NB4 (cell line): ENCODE measurements around the gene CX3CL1.

Experiments used
- POLR2A ChIP-seq: IDR thresholded peaks from 2 replicates; pipeline ENCODE4 v1.6.1; 2011; ENCODE audit warnings: mild to moderate bottlenecking; ENCODE audit not compliant: insufficient read length; ENCODE audit errors: extremely low read depth
- TF ChIP-seq, protein P1 (sequence below): IDR thresholded peaks from 2 replicates; pipeline ENCODE4 v1.6.1; 2011; ENCODE audit warnings: low read depth, low read length
- TF ChIP-seq, protein P2 (sequence below): IDR thresholded peaks from one replicate; pipeline ENCODE4 v1.5.1; 2012; ENCODE audit warnings: low read depth, low read length

DNA sequence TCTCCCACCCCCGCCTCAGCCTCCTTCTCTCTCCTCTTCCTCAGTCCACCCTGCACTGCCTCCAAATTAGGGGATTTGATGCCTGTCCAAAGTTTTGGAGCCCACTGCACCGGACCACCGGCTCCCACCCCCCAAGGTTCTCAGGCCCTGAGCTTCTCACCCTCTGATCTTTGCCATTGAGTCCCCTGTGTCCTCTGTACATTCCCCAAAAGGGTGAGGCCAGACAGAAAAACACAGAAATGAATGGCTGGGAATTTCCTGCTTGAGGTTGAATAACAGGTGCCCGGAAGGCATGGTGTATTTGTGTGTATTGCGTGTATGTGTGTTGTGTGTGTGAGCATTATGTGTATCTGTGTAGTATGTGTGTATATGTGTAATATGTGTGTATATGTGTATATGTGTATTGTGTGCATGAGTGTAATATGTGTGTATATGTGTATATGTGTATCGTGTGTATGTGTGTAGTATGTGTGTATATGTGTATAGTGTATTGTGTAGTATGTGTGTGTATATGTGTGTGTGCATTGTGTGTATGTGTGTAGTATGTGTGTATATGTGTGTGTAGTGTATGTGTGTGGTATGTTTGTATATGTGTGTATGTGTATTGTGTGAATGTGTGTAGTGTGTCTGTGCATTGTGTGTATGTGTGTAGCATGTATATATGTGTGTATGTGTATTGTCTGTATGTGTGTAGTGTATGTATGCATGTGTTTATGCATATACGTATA is 16.2 kb downstream of the CX3CL1 start:
- TF ChIP-seq POLR2A = no peak
- TF ChIP-seq, protein P1, sequence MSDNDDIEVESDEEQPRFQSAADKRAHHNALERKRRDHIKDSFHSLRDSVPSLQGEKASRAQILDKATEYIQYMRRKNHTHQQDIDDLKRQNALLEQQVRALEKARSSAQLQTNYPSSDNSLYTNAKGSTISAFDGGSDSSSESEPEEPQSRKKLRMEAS = no peak
- TF ChIP-seq, protein P2, sequence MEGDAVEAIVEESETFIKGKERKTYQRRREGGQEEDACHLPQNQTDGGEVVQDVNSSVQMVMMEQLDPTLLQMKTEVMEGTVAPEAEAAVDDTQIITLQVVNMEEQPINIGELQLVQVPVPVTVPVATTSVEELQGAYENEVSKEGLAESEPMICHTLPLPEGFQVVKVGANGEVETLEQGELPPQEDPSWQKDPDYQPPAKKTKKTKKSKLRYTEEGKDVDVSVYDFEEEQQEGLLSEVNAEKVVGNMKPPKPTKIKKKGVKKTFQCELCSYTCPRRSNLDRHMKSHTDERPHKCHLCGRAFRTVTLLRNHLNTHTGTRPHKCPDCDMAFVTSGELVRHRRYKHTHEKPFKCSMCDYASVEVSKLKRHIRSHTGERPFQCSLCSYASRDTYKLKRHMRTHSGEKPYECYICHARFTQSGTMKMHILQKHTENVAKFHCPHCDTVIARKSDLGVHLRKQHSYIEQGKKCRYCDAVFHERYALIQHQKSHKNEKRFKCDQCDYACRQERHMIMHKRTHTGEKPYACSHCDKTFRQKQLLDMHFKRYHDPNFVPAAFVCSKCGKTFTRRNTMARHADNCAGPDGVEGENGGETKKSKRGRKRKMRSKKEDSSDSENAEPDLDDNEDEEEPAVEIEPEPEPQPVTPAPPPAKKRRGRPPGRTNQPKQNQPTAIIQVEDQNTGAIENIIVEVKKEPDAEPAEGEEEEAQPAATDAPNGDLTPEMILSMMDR = no peak
